Tibial nerve (tissue), 4 donors: Measurements from ENCODE around the gene TNIK. TPM values are rescaled to one million over a fixed set of nuclear protein-coding genes. Genes with fewer than 3 reads are reported as not detected.

Experiments
- DNase-seq, 2 donors: peaks; one replicate each; pipeline ENCODE4 v3.0.0-alpha.2; 2019; ENCODE audit warnings: low spot score in 2 of 2
- H3K27ac ChIP-seq, 4 donors: fragments of 200-600 bp; sonication (generic) in 3 of 4; one replicate each; pipeline ENCODE4 v1.5.1; 2017 to 2019; ENCODE audit warnings: mild to moderate bottlenecking in 1 of 4
- H3K27me3 ChIP-seq, 2 donors: fragments of 200-600 bp; sonication (generic) in 1 of 2; one replicate each; pipeline versions ENCODE4 v1.5.1 to v1.6.0; 2017 to 2019
- H3K36me3 ChIP-seq, 3 donors: fragments of 200-600 bp; sonication (generic); one replicate each; pipeline ENCODE4 v1.5.1; 2018 to 2019
- H3K4me1 ChIP-seq, 4 donors: fragments of 200-600 bp; sonication (generic) in 3 of 4; one replicate each; pipeline ENCODE4 v1.5.1; 2017 to 2019
- H3K4me3 ChIP-seq, 4 donors: fragments of 200-600 bp; sonication (generic) in 3 of 4; one replicate each; pipeline ENCODE4 v1.5.1; 2017 to 2019; ENCODE audit warnings: mild to moderate bottlenecking in 1 of 4, moderate library complexity in 1 of 4
- H3K9me3 ChIP-seq, 4 donors: fragments of 200-600 bp; sonication (generic) in 3 of 4; one replicate each; pipeline ENCODE4 v1.5.1; 2017 to 2019
- CTCF ChIP-seq, 5 experiments: fragments of 200-600 bp in 3 of 5; fragments of 450-650 bp in 2 of 5; sonication (generic) in 3 of 5; IDR thresholded peaks; one replicate each; pipeline ENCODE4 v1.5.1; 2016 to 2019; ENCODE audit warnings: antibody characterized with exemption in 5 of 5, mild to moderate bottlenecking in 3 of 5, moderate library complexity in 2 of 5
- EP300 ChIP-seq, 2 donors: sonication (generic); formaldehyde crosslinking; IDR thresholded peaks; one replicate each; pipeline ENCODE4 v1.6.1; 2017; ENCODE audit warnings: antibody characterized with exemption in 2 of 2, mild to moderate bottlenecking in 1 of 2
- POLR2A ChIP-seq, 2 donors: fragments of 450-650 bp; IDR thresholded peaks; one replicate each; pipeline ENCODE4 v1.6.1; 2017; ENCODE audit warnings: antibody characterized with exemption in 2 of 2, mild to moderate bottlenecking in 2 of 2, moderate library complexity in 2 of 2
- WGBS, 2 donors: methylation state at CpG; one replicate each; pipeline ENCODE4 v1.1.5; 2018; 5-methylcytosine and 5-hydroxymethylcytosine counted together
- total RNA-seq, 4 donors: library from RNA; depleted of rRNA; stranded (reverse); fragments of >200 nt; gene quantifications; one replicate each; pipeline ENCODE4 v1.1.0, GENCODE V29; 2016

TNIK gene
- total RNA-seq, 4 donors from 2014 or later, result 5.4 to 11.1 (median 7.5) TPM

GRCh38 chr3:171297951-171298350 lies 162.3 kb downstream of the TNIK start:
- H3K4me1 ChIP-seq, result peaks cover 0 to 8% (median 0%) of the 10 kb centered on the region in 4 donors

GRCh38 chr3:171297207-171297606 lies 163.0 kb downstream of the TNIK start:
- Histone ChIP-seq H3K27ac (no peak overlapping the region), H3K36me3 (no peaks in the 10 kb centered on the region), H3K9me3 (no peaks in the 10 kb centered on the region), H3K27me3 (no peaks in the 10 kb centered on the region), H3K4me3 (no peak overlapping the region), H3K4me1 (peaks cover 0 to 8% (median 0%) of the 10 kb centered on the region in 4 donors)
- no peak for DNase-seq
- no peak for TF ChIP-seq EP300 (IDR thresholded peaks at IDR 0.05)
- TF ChIP-seq CTCF (IDR thresholded peaks at IDR 0.05), result no peak
- TF ChIP-seq POLR2A (IDR thresholded peaks at IDR 0.05), result no peak
- WGBS, 2 donors, result 80 to 85% methylated on average over 2 of the region's 2 CpGs

More at GRCh38 chr3:171297951-171298350, 162.3 kb downstream of the TNIK start:
- no peaks in the 10 kb centered on the region for H3K36me3 ChIP-seq
- 2 to 74% methylated on average over 1 of the region's 1 CpG for WGBS, 2 donors
- H3K27ac ChIP-seq, result no peak overlapping the region
- H3K9me3 ChIP-seq, result no peaks in the 10 kb centered on the region
- H3K4me3 ChIP-seq, result no peak overlapping the region
- no peaks in the 10 kb centered on the region for H3K27me3 ChIP-seq
- TF ChIP-seq POLR2A (IDR thresholded peaks at IDR 0.05), result no peak
- no peak for TF ChIP-seq EP300 (IDR thresholded peaks at IDR 0.05)
- TF ChIP-seq CTCF (IDR thresholded peaks at IDR 0.05), result no peak
- no peak for DNase-seq

- 44 to 48% methylated on average over 5 of the region's 5 CpGs for WGBS, 2 donors
- DNase-seq, result no peak
- Histone ChIP-seq H3K4me1 (peaks cover 0 to 8% (median 0%) of the 10 kb centered on the region in 4 donors), H3K9me3 (no peaks in the 10 kb centered on the region), H3K27ac (no peak overlapping the region), H3K27me3 (no peaks in the 10 kb centered on the region), H3K36me3 (no peaks in the 10 kb centered on the region), H3K4me3 (no peak overlapping the region)
- TF ChIP-seq EP300 (IDR thresholded peaks at IDR 0.05) (no peak), CTCF (IDR thresholded peaks at IDR 0.05) (no peak), POLR2A (IDR thresholded peaks at IDR 0.05) (no peak)
These were observed 164.5 kb downstream of the TNIK start for GRCh38 chr3:171295484-171296373.

GRCh38 chr3:171293142-171293782 lies 166.9 kb downstream of the TNIK start:
- no peak overlapping the region for H3K4me3 ChIP-seq
- no peak for DNase-seq
- H3K27ac ChIP-seq, result no peak overlapping the region
- H3K27me3 ChIP-seq, result no peaks in the 10 kb centered on the region
- peaks cover 0 to 8% (median 0%) of the 10 kb centered on the region in 4 donors for H3K4me1 ChIP-seq
- TF ChIP-seq EP300 (IDR thresholded peaks at IDR 0.05) (no peak), POLR2A (IDR thresholded peaks at IDR 0.05) (no peak), CTCF (IDR thresholded peaks at IDR 0.05) (no peak)
- no peaks in the 10 kb centered on the region for H3K9me3 ChIP-seq
- no peaks in the 10 kb centered on the region for H3K36me3 ChIP-seq
- 98 to 100% methylated on average over 1 of the region's 1 CpG for WGBS, 2 donors

- Histone ChIP-seq H3K4me3 (no peak overlapping the region), H3K9me3 (no peaks in the 10 kb centered on the region), H3K36me3 (no peaks in the 10 kb centered on the region), H3K27me3 (no peaks in the 10 kb centered on the region), H3K27ac (no peak overlapping the region), H3K4me1 (peaks cover 0 to 2% (median 0%) of the 10 kb centered on the region in 4 donors)
- no peak for DNase-seq
- no peak for TF ChIP-seq CTCF (IDR thresholded peaks at IDR 0.05)
- no peak for TF ChIP-seq POLR2A (IDR thresholded peaks at IDR 0.05)
- no peak for TF ChIP-seq EP300 (IDR thresholded peaks at IDR 0.05)
- 60 to 69% methylated on average over 2 of the region's 2 CpGs for WGBS, 2 donors
These were observed 169.5 kb downstream of the TNIK start for GRCh38 chr3:171290680-171291079.
